Measurements from ENCODE around the gene ITPR3. TPM values are rescaled to one million over a fixed set of nuclear protein-coding genes. Genes with fewer than 3 reads are reported as not detected.

ITPR3 gene
- total and polyA plus RNA-seq, 5 donors from 2014 or later: 1.3 to 54.5 (median 2.2) TPM

GRCh38 chr6:33619166-33619840 is 1.8 kb upstream of the ITPR3 start:
- H3K9me3 Mint-ChIP-seq: no peaks in the 10 kb centered on the region
- H3K4me3 Mint-ChIP-seq: peak overlapping the region; percentile 93 to 99 (median 95)
- Histone ChIP-seq H3K36me3 (ENCODE audit: control insufficient read depth, insufficient read depth, low read length) (no peaks in the 10 kb centered on the region), H3K4me1 (ENCODE audit: control insufficient read depth, insufficient read depth, low read length, poor library complexity, severe bottlenecking) (peaks cover 37% of the 10 kb centered on the region), H3K4me3 (ENCODE audit: low read depth, low read length) (peak overlapping the region; percentile 93), H3K9me3 (ENCODE audit: control insufficient read depth in 2 of 2, low read length in 2 of 2) (no peaks in the 10 kb centered on the region), H3K27me3 (ENCODE audit: control insufficient read depth, insufficient read depth, low read length) (no peaks in the 10 kb centered on the region), H3K27ac (ENCODE audit: insufficient read depth, low read length, poor library complexity, severe bottlenecking) (peak overlapping the region; percentile 69)
- no peak for DNase-seq
- no peak for ATAC-seq (ENCODE audit: low read depth in 2 of 2)
- peak overlapping the region; percentile 91 to 96 (median 95) for H3K27ac Mint-ChIP-seq
- H3K36me3 Mint-ChIP-seq: no peaks in the 10 kb centered on the region
- H3K4me1 Mint-ChIP-seq: peaks cover 9 to 42% (median 23%) of the 10 kb centered on the region in 4 donors
- peaks cover 5% of the 10 kb centered on the region for H3K27me3 Mint-ChIP-seq

- Histone ChIP-seq H3K27me3 (ENCODE audit: control insufficient read depth, insufficient read depth, low read length) (no peaks in the 10 kb centered on the region), H3K36me3 (ENCODE audit: control insufficient read depth, insufficient read depth, low read length) (no peaks in the 10 kb centered on the region), H3K27ac (ENCODE audit: insufficient read depth, low read length, poor library complexity, severe bottlenecking) (peak overlapping the region; percentile 69), H3K4me3 (ENCODE audit: low read depth, low read length) (peak overlapping the region; percentile 93), H3K9me3 (ENCODE audit: control insufficient read depth in 2 of 2, low read length in 2 of 2) (no peaks in the 10 kb centered on the region), H3K4me1 (ENCODE audit: control insufficient read depth, insufficient read depth, low read length, poor library complexity, severe bottlenecking) (peaks cover 42% of the 10 kb centered on the region)
- peak overlapping the region; percentile 91 to 96 (median 95) for H3K27ac Mint-ChIP-seq
- H3K9me3 Mint-ChIP-seq: no peaks in the 10 kb centered on the region
- H3K36me3 Mint-ChIP-seq: no peaks in the 10 kb centered on the region
- peak; percentile 11 to 61 (median 24) for DNase-seq
- peaks cover 9 to 51% (median 26%) of the 10 kb centered on the region in 4 donors for H3K4me1 Mint-ChIP-seq
- peaks cover 5% of the 10 kb centered on the region for H3K27me3 Mint-ChIP-seq
- ATAC-seq (ENCODE audit: low read depth in 2 of 2): no peak
- peak overlapping the region; percentile 93 to 99 (median 95) for H3K4me3 Mint-ChIP-seq
These were observed 815 bp upstream of the ITPR3 start for GRCh38 chr6:33620158-33620855.

GRCh38 chr6:33621711-33622388 is 728 bp downstream of the ITPR3 start:
- peak overlapping the region; percentile 76 for H3K27ac ChIP-seq (ENCODE audit: insufficient read depth, low read length, poor library complexity, severe bottlenecking)
- H3K4me3 ChIP-seq (ENCODE audit: low read depth, low read length): peak overlapping the region; percentile 61
- H3K9me3 ChIP-seq (ENCODE audit: control insufficient read depth in 2 of 2, low read length in 2 of 2): no peaks in the 10 kb centered on the region
- Mint-ChIP-seq H3K36me3 (no peaks in the 10 kb centered on the region), H3K27me3 (no peaks in the 10 kb centered on the region), H3K4me3 (peak overlapping the region; percentile 90 to 98 (median 92)), H3K27ac (peak overlapping the region; percentile 90 to 95 (median 92)), H3K9me3 (no peaks in the 10 kb centered on the region), H3K4me1 (peaks cover 9 to 62% (median 26%) of the 10 kb centered on the region in 4 donors)
- DNase-seq (peak in 2 of 3 donors; percentile 34 to 48), ATAC-seq (ENCODE audit: low read depth in 2 of 2) (peak; percentile 8 to 26)
- no peaks in the 10 kb centered on the region for H3K36me3 ChIP-seq (ENCODE audit: control insufficient read depth, insufficient read depth, low read length)
- peaks cover 42% of the 10 kb centered on the region for H3K4me1 ChIP-seq (ENCODE audit: control insufficient read depth, insufficient read depth, low read length, poor library complexity, severe bottlenecking)
- no peaks in the 10 kb centered on the region for H3K27me3 ChIP-seq (ENCODE audit: control insufficient read depth, insufficient read depth, low read length)

- ATAC-seq (ENCODE audit: low read depth in 2 of 2) (no peak), DNase-seq (no peak)
- no peaks in the 10 kb centered on the region for H3K9me3 Mint-ChIP-seq
- peaks cover 9 to 68% (median 30%) of the 10 kb centered on the region in 4 donors for H3K4me1 Mint-ChIP-seq
- Histone ChIP-seq H3K27me3 (ENCODE audit: control insufficient read depth, insufficient read depth, low read length) (no peaks in the 10 kb centered on the region), H3K4me1 (ENCODE audit: control insufficient read depth, insufficient read depth, low read length, poor library complexity, severe bottlenecking) (peaks cover 42% of the 10 kb centered on the region), H3K4me3 (ENCODE audit: low read depth, low read length) (peak overlapping the region; percentile 61), H3K9me3 (ENCODE audit: control insufficient read depth in 2 of 2, low read length in 2 of 2) (no peaks in the 10 kb centered on the region), H3K36me3 (ENCODE audit: control insufficient read depth, insufficient read depth, low read length) (peaks cover 7% of the 10 kb centered on the region), H3K27ac (ENCODE audit: insufficient read depth, low read length, poor library complexity, severe bottlenecking) (peak overlapping the region; percentile 76)
- no peaks in the 10 kb centered on the region for H3K27me3 Mint-ChIP-seq
- H3K27ac Mint-ChIP-seq: peak overlapping the region; percentile 90 to 95 (median 92)
- peaks cover 3% of the 10 kb centered on the region for H3K36me3 Mint-ChIP-seq
- peak overlapping the region; percentile 90 to 98 (median 92) for H3K4me3 Mint-ChIP-seq
These were observed 1.6 kb downstream of the ITPR3 start for GRCh38 chr6:33622456-33623431.

GRCh38 chr6:33623895-33624381 is 2.8 kb downstream of the ITPR3 start:
- H3K9me3 ChIP-seq (ENCODE audit: control insufficient read depth in 2 of 2, low read length in 2 of 2): no peaks in the 10 kb centered on the region
- H3K4me1 Mint-ChIP-seq: peaks cover 9 to 74% (median 37%) of the 10 kb centered on the region in 4 donors
- H3K27ac ChIP-seq (ENCODE audit: insufficient read depth, low read length, poor library complexity, severe bottlenecking): no peak overlapping the region
- peaks cover 9% of the 10 kb centered on the region for H3K36me3 ChIP-seq (ENCODE audit: control insufficient read depth, insufficient read depth, low read length)
- DNase-seq (no peak), ATAC-seq (ENCODE audit: low read depth in 2 of 2) (no peak)
- peaks cover 8% of the 10 kb centered on the region for H3K36me3 Mint-ChIP-seq
- H3K9me3 Mint-ChIP-seq: no peaks in the 10 kb centered on the region
- H3K27me3 ChIP-seq (ENCODE audit: control insufficient read depth, insufficient read depth, low read length): no peaks in the 10 kb centered on the region
- H3K4me1 ChIP-seq (ENCODE audit: control insufficient read depth, insufficient read depth, low read length, poor library complexity, severe bottlenecking): peaks cover 42% of the 10 kb centered on the region
- H3K4me3 Mint-ChIP-seq: peak overlapping the region; percentile 58 to 98 (median 92)
- H3K4me3 ChIP-seq (ENCODE audit: low read depth, low read length): no peak overlapping the region
- H3K27ac Mint-ChIP-seq: peak overlapping the region in 2 of 3 donors; percentile 70 to 90
- H3K27me3 Mint-ChIP-seq: no peaks in the 10 kb centered on the region

- Mint-ChIP-seq H3K4me3 (peak overlapping the region in 2 of 4 donors; percentile 35 to 93), H3K27me3 (no peaks in the 10 kb centered on the region), H3K27ac (peak overlapping the region in 1 of 3 donors; percentile 80), H3K36me3 (peaks cover 9% of the 10 kb centered on the region), H3K4me1 (peaks cover 5 to 70% (median 36%) of the 10 kb centered on the region in 4 donors), H3K9me3 (no peaks in the 10 kb centered on the region)
- DNase-seq (no peak), ATAC-seq (ENCODE audit: low read depth in 2 of 2) (no peak)
- H3K27me3 ChIP-seq (ENCODE audit: control insufficient read depth, insufficient read depth, low read length): no peaks in the 10 kb centered on the region
- peaks cover 9% of the 10 kb centered on the region for H3K36me3 ChIP-seq (ENCODE audit: control insufficient read depth, insufficient read depth, low read length)
- no peak overlapping the region for H3K4me3 ChIP-seq (ENCODE audit: low read depth, low read length)
- H3K9me3 ChIP-seq (ENCODE audit: control insufficient read depth in 2 of 2, low read length in 2 of 2): no peaks in the 10 kb centered on the region
- peaks cover 35% of the 10 kb centered on the region for H3K4me1 ChIP-seq (ENCODE audit: control insufficient read depth, insufficient read depth, low read length, poor library complexity, severe bottlenecking)
- H3K27ac ChIP-seq (ENCODE audit: insufficient read depth, low read length, poor library complexity, severe bottlenecking): no peak overlapping the region
These were observed 3.7 kb downstream of the ITPR3 start for GRCh38 chr6:33624856-33625255.

Measured in CD4-positive, CD25-positive, alpha-beta regulatory T cell (primary cell).